Measurements from ENCODE around the gene JARID2. TPM values are rescaled to one million over a fixed set of nuclear protein-coding genes. Genes with fewer than 3 reads are reported as not detected.

Gene JARID2
- polyA plus RNA-seq, 1 of the 3 experiments (the other 2 are of a cell fraction) = 3.4 TPM

DNA sequence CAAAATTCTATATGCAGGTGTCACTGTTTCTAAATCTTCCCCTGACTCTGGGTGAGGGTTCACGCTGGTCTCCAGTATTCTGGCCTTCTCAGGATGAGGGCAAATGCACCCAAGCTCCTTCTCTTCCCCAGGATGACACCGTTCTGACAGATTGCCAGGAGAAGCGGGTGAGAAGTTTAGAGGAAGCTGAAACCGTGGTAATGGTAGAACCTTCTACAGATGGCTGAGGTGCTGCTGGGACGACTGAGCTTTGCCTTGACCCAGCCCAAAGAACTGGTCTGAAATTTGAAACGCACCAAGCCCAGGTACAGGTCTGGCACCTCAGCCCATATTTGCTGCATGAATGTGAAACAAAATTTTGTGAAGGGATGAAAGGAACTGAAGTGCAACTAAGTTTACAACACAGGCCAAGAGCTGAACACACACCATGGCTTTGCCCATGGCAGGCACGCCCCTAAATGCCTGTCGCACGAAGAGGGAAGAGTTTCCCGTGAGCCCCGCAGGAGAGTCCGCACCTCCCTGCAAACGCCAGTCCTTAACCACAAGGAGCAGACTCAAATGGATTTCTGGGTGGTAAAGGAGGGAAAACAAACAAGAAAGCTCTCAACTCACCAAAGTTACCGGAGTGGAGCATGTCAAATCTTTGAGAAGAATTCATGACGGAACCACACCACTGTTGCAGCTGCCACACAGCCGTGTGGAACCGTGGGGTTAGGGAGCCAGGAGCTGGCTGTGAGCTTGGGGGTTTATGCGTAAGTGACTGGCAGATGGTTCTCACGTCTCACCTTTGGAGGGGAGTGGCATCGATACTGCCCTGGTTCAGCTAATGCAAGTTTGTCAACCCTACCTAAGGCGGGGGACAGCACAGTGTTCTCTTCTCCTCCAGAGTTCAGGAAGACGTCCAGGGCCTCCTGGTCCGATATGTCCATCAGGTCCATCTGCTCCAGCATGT is 278.1 kb downstream of the JARID2 start (continued):
- TF ChIP-seq GATA2 (CRISPR knock-in tag; IDR thresholded peaks at IDR 0.05) (no peak), EZH2phosphoT487 (IDR thresholded peaks at IDR 0.05; ENCODE audit: borderline replicate concordance, low read depth) (no peak), FOSL2 (IDR thresholded peaks at IDR 0.05; ENCODE audit: borderline replicate concordance, low read depth) (no peak), NRF1 (IDR thresholded peaks at IDR 0.05; ENCODE audit: low read depth, low read length) (no peak), SIN3A (IDR thresholded peaks at IDR 0.05; ENCODE audit: borderline replicate concordance, low read depth, low read length) (no peak)

DNA sequence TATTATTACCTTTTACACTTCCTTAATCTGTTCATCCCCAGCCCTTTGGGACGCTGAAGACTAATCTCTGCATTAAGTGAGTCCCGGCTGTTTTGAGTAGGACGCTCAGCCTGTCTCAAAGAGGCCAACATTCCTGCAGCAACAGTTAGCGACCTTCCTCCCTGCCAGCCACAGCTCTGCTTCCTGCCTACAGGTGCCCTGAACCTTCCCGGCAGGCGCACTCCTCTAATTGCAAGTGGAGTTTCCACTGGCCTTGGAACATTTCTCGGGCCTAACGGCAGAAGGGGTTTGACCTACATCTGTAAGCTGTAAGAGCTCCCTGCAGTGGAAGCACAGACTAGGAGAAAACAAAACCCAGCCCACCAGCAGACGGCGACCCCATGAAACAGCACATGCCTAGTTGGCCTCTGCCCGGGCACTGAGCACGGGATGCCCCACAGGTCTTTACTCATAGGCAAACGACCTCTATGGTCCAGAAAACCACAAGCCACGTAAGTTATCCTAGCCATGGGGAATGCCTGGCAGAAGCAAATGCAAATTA is 279.1 kb downstream of the JARID2 start:
- Histone ChIP-seq H3K9me3 (no peaks in the 10 kb centered on the region), H3K36me3 (replicated peaks in 1 of 2; ENCODE audit: control insufficient read depth in 1 of 2, insufficient read depth in 2 of 2, low read length in 1 of 2) (peaks cover 14 to 40% of the 10 kb centered on the region in 2 experiments), H3K4me1 (ENCODE audit: control insufficient read depth in 1 of 2, insufficient read depth in 2 of 2, low read depth in 1 of 2, low read length in 1 of 2) (no peaks in the 10 kb centered on the region; a peak in 1 of 4 replicates), H3K4me3 (ENCODE audit: low read depth in 2 of 2, low read length in 1 of 2) (no peak overlapping the region), H3K27me3 (ENCODE audit: insufficient read depth) (no peaks in the 10 kb centered on the region), H3K27ac (ENCODE audit: low read depth in 2 of 2, low read length in 1 of 2) (no peak overlapping the region), H3F3A (replicated peaks; ENCODE audit: insufficient read depth) (peaks cover 2% of the 10 kb centered on the region), H3K4me2 (no peak overlapping the region), H2AFZ (ENCODE audit: low read depth) (no peak overlapping the region), H3K79me2 (ENCODE audit: insufficient read depth) (no peaks in the 10 kb centered on the region), H3K9me2 (no peaks in the 10 kb centered on the region), H3K9ac (no peak overlapping the region), H4K20me1 (ENCODE audit: insufficient read depth) (no peaks in the 10 kb centered on the region)
- 96% methylated on average over 12 of the region's 14 CpGs for WGBS (ENCODE audit: low lambda C conversion rate)
- ChIA-PET POLR2A (no interaction called here), CTCF (interaction anchor here (0.9 to 2.8 kb wide), 2 partner anchors 20 to 34 kb away, joined by 3 to 6 read pairs; no protein-coding TSS in a partner anchor)
- DNase-seq = no peak
- TF ChIP-seq, protein P1, sequence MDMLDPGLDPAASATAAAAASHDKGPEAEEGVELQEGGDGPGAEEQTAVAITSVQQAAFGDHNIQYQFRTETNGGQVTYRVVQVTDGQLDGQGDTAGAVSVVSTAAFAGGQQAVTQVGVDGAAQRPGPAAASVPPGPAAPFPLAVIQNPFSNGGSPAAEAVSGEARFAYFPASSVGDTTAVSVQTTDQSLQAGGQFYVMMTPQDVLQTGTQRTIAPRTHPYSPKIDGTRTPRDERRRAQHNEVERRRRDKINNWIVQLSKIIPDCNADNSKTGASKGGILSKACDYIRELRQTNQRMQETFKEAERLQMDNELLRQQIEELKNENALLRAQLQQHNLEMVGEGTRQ (IDR thresholded peaks at IDR 0.05; ENCODE audit: borderline replicate concordance, low read depth, low read length) = no peak
- TF ChIP-seq, protein P2, sequence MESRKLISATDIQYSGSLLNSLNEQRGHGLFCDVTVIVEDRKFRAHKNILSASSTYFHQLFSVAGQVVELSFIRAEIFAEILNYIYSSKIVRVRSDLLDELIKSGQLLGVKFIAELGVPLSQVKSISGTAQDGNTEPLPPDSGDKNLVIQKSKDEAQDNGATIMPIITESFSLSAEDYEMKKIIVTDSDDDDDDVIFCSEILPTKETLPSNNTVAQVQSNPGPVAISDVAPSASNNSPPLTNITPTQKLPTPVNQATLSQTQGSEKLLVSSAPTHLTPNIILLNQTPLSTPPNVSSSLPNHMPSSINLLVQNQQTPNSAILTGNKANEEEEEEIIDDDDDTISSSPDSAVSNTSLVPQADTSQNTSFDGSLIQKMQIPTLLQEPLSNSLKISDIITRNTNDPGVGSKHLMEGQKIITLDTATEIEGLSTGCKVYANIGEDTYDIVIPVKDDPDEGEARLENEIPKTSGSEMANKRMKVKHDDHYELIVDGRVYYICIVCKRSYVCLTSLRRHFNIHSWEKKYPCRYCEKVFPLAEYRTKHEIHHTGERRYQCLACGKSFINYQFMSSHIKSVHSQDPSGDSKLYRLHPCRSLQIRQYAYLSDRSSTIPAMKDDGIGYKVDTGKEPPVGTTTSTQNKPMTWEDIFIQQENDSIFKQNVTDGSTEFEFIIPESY (IDR thresholded peaks at IDR 0.05; ENCODE audit: borderline replicate concordance, low read depth) = no peak
- TF ChIP-seq, protein P3, sequence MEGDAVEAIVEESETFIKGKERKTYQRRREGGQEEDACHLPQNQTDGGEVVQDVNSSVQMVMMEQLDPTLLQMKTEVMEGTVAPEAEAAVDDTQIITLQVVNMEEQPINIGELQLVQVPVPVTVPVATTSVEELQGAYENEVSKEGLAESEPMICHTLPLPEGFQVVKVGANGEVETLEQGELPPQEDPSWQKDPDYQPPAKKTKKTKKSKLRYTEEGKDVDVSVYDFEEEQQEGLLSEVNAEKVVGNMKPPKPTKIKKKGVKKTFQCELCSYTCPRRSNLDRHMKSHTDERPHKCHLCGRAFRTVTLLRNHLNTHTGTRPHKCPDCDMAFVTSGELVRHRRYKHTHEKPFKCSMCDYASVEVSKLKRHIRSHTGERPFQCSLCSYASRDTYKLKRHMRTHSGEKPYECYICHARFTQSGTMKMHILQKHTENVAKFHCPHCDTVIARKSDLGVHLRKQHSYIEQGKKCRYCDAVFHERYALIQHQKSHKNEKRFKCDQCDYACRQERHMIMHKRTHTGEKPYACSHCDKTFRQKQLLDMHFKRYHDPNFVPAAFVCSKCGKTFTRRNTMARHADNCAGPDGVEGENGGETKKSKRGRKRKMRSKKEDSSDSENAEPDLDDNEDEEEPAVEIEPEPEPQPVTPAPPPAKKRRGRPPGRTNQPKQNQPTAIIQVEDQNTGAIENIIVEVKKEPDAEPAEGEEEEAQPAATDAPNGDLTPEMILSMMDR (IDR thresholded peaks at IDR 0.05) = no peak
- TF ChIP-seq TEAD4 (IDR thresholded peaks at IDR 0.05; ENCODE audit: borderline replicate concordance, insufficient read depth) = no peak
- TF ChIP-seq, protein P4, sequence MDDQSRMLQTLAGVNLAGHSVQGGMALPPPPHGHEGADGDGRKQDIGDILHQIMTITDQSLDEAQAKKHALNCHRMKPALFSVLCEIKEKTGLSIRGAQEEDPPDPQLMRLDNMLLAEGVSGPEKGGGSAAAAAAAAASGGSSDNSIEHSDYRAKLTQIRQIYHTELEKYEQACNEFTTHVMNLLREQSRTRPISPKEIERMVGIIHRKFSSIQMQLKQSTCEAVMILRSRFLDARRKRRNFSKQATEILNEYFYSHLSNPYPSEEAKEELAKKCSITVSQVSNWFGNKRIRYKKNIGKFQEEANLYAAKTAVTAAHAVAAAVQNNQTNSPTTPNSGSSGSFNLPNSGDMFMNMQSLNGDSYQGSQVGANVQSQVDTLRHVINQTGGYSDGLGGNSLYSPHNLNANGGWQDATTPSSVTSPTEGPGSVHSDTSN (IDR thresholded peaks at IDR 0.05) = no peak
- TF ChIP-seq RXRA (IDR thresholded peaks at IDR 0.05; ENCODE audit: borderline replicate concordance, low read depth) = no peak
- TF ChIP-seq, protein P5, sequence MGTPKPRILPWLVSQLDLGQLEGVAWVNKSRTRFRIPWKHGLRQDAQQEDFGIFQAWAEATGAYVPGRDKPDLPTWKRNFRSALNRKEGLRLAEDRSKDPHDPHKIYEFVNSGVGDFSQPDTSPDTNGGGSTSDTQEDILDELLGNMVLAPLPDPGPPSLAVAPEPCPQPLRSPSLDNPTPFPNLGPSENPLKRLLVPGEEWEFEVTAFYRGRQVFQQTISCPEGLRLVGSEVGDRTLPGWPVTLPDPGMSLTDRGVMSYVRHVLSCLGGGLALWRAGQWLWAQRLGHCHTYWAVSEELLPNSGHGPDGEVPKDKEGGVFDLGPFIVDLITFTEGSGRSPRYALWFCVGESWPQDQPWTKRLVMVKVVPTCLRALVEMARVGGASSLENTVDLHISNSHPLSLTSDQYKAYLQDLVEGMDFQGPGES (IDR thresholded peaks at IDR 0.05; ENCODE audit: low read depth, low read length) = no peak
- TF ChIP-seq FOXM1 (IDR thresholded peaks at IDR 0.05; ENCODE audit: low read depth) = no peak
- no peak for TF ChIP-seq RFX5 (IDR thresholded peaks at IDR 0.05; ENCODE audit: low read length)

Data from SK-N-SH (cell line).